WERI-Rb-1 (cell line): Measurements from ENCODE around the gene WWOX.

Experiments used
- DNase-seq: peaks from one replicate; pipeline ENCODE4 v3.0.0-alpha.2; 2020
- H3K27ac ChIP-seq: fragments of 250-450 bp; sonication (Bioruptor Pico); 2 replicates; pipeline ENCODE4 v1.5.1; 2020; ENCODE audit warnings: mild to moderate bottlenecking, moderate library complexity
- H3K27me3 ChIP-seq: fragments of 250-450 bp; sonication (Bioruptor Pico); 2 replicates; pipeline ENCODE4 v1.5.1; 2021; ENCODE audit warnings: mild to moderate bottlenecking, low read depth, moderate library complexity; ENCODE audit not compliant: insufficient read depth, severe bottlenecking
- H3K36me3 ChIP-seq: fragments of 250-450 bp; sonication (Bioruptor Pico); 2 replicates; pipeline ENCODE4 v1.5.1; 2020; ENCODE audit warnings: mild to moderate bottlenecking, moderate library complexity
- H3K4me3 ChIP-seq: 2 replicates; pipeline ENCODE4 v1.5.1; 2011; ENCODE audit warnings: low read depth, mild to moderate bottlenecking, control low read depth, low read length
- H3K9me3 ChIP-seq: fragments of 250-450 bp; sonication (Bioruptor Pico); 2 replicates; pipeline ENCODE4 v1.5.1; 2021; ENCODE audit warnings: mild to moderate bottlenecking, moderate library complexity; ENCODE audit not compliant: severe bottlenecking
- TF ChIP-seq, protein P1 (sequence below): IDR thresholded peaks from 2 replicates; pipeline ENCODE4 v1.5.1; 2011; ENCODE audit warnings: low read depth, mild to moderate bottlenecking, control low read depth, inconsistent platforms, low read length

The WWOX gene

DNA sequence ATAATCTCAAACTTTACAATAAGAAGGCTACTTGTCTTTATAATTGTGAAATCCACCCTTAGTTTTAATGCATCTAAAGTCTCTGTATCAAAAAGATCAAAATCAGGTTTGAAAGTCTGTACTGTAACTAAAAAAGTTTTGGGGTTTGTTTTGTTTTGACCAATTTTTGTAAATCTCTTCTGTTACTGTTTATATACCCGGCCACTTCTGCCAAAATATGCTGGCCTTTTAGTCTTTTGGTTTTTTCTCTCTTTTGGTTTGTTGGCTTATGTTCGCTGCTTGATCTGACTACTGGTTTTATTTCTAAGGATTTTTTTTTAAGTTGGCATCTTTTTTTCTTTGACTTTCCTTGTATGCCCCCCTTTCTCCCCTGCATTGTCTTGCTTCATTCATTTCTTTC is 845.9 kb downstream of the WWOX start:
- no peaks in the 10 kb centered on the region for H3K27me3 ChIP-seq
- no peak overlapping the region for H3K4me3 ChIP-seq
- TF ChIP-seq, protein P1, sequence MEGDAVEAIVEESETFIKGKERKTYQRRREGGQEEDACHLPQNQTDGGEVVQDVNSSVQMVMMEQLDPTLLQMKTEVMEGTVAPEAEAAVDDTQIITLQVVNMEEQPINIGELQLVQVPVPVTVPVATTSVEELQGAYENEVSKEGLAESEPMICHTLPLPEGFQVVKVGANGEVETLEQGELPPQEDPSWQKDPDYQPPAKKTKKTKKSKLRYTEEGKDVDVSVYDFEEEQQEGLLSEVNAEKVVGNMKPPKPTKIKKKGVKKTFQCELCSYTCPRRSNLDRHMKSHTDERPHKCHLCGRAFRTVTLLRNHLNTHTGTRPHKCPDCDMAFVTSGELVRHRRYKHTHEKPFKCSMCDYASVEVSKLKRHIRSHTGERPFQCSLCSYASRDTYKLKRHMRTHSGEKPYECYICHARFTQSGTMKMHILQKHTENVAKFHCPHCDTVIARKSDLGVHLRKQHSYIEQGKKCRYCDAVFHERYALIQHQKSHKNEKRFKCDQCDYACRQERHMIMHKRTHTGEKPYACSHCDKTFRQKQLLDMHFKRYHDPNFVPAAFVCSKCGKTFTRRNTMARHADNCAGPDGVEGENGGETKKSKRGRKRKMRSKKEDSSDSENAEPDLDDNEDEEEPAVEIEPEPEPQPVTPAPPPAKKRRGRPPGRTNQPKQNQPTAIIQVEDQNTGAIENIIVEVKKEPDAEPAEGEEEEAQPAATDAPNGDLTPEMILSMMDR: no peak
- H3K9me3 ChIP-seq: no peaks in the 10 kb centered on the region
- no peaks in the 10 kb centered on the region for H3K36me3 ChIP-seq
- no peak overlapping the region for H3K27ac ChIP-seq
- no peak for DNase-seq

DNA sequence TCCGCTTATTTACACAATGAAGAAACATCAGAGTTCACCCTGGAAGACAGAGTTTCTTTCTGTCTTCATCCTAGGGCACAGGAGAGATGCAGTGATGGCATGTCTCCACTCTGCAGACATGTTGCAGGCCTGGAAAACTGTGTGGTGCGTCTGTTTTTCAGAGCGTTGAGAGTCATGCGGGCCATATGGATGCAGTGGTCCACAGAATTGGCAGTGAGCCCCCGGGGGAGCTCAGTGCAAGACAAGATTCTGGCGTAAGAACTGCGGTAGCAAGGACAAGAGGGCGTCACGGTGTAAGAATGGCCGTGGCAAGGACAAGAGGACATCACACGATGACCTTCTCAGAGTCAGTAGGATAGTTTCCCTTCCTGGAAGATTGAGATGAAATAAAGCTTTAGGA is 847.1 kb downstream of the WWOX start:
- DNase-seq: no peak

DNA sequence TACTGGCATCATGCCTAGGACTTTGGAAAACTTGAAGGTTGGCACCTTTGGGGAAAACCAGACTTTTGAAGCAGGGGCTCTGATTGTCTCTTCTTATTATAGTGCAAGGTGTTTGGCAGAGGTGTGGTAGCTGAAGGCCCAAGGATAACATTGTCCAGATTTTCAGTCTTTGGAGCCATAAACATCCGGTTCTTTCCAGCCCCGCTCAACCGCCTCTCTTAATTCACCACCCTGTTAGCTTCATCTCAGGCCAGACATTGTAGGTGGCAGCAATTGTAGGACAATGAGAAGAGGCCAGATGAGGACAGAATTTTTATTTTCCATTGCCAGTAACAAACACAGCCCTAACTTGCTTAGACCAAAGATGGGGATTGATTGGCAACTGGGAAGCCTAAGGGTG is 851.3 kb downstream of the WWOX start:
- Histone ChIP-seq H3K36me3 (no peaks in the 10 kb centered on the region), H3K27ac (no peak overlapping the region), H3K4me3 (no peak overlapping the region), H3K27me3 (no peaks in the 10 kb centered on the region), H3K9me3 (no peaks in the 10 kb centered on the region)
- TF ChIP-seq, protein P1: no peak
- DNase-seq: no peak

More for the DNA sequence above, 847.1 kb downstream of the WWOX start:
- no peaks in the 10 kb centered on the region for H3K36me3 ChIP-seq
- no peak overlapping the region for H3K4me3 ChIP-seq
- TF ChIP-seq, protein P1: no peak
- H3K9me3 ChIP-seq: no peaks in the 10 kb centered on the region
- no peaks in the 10 kb centered on the region for H3K27me3 ChIP-seq
- no peak overlapping the region for H3K27ac ChIP-seq

DNA sequence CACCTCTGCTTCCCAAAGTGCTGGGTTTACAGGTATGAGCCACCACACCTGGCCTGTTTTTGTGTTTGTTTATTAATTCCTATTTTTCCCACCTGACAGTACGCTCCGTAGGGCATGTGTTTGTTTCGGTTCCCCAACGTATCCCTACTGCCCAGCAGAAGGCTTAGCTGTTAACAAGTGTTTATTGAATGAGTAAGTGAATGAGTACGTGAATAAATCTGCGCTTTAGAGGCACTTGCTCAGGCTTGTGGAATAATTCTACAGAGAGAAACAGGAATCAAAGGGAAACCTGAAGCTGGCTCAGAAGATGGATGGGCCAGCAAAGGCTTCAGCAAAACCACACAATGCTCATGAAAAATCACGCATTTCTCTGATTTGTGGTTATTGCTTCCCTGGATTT is 853.2 kb downstream of the WWOX start:
- DNase-seq: no peak
- H3K36me3 ChIP-seq: no peaks in the 10 kb centered on the region
- H3K27me3 ChIP-seq: no peaks in the 10 kb centered on the region
- no peak overlapping the region for H3K27ac ChIP-seq
- no peaks in the 10 kb centered on the region for H3K9me3 ChIP-seq
- no peak overlapping the region for H3K4me3 ChIP-seq
- TF ChIP-seq, protein P1: no peak

DNA sequence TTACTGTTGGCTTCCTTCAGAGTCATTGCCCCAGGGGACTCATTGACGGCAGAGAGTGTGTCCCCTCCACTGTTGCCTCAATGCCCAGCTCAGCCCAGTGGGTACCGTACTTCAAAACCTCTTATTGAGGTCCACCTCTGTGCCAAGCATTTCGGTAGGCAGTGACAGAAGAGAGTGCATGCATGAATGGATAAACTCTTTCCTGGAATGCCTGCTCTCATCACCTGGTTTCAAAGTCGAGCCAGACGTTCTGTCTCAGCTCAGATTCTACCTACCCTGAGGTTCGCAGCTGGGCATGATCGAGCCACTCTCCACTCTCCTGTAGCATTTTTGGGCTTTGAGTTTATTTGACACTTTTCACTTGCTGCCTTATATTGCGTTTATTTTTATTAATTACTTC is 854.1 kb downstream of the WWOX start:
- Histone ChIP-seq H3K27me3 (no peaks in the 10 kb centered on the region), H3K9me3 (no peaks in the 10 kb centered on the region), H3K36me3 (no peaks in the 10 kb centered on the region), H3K27ac (no peak overlapping the region), H3K4me3 (no peak overlapping the region)
- no peak for DNase-seq
- TF ChIP-seq, protein P1: no peak

DNA sequence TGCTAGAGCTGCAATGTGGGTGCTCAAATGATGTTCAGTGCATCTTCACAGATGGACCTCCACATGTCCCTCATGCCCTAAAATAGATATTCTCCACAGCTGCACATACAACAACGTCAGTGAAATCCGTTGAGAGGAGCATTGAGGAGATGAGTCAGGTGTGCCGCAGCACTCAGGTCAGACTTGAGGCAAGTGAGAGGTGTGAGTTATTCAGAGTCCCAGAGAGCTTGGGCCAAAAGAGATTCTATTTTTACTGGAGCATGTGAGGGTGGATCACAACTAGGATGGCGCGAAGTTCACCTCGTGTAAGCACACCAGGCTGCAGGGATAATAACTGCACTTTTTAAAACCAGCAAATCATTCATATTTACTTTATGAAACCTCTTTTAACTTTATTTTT is 855.8 kb downstream of the WWOX start:
- DNase-seq: no peak
- no peak overlapping the region for H3K27ac ChIP-seq
- TF ChIP-seq, protein P1: no peak
- H3K9me3 ChIP-seq: no peaks in the 10 kb centered on the region
- H3K36me3 ChIP-seq: no peaks in the 10 kb centered on the region
- no peaks in the 10 kb centered on the region for H3K27me3 ChIP-seq
- H3K4me3 ChIP-seq: no peak overlapping the region
